ENCODE results near the gene IFTAP. TPM values are rescaled to one million over a fixed set of nuclear protein-coding genes. Genes with fewer than 3 reads are reported as not detected.
"Not testable (repeated sequence)": the region's sequence is repeated elsewhere in the genome, so short reads cannot be mapped to it uniquely, and the experiment has no call there.

Gene IFTAP
- total RNA-seq, 1 experiment from 2014 or later, result 39.3 TPM

GRCh38 chr11:36619502-36619901 is 25.2 kb downstream of the IFTAP start:
- H3K27me3 ChIP-seq, result no peaks in the 10 kb centered on the region
- no peak overlapping the region for H3K4me3 ChIP-seq
- no peaks in the 10 kb centered on the region for H3K9me3 ChIP-seq
- H3K36me3 ChIP-seq, result no peaks in the 10 kb centered on the region
- DNase-seq, result no peak

- no peaks in the 10 kb centered on the region for H3K36me3 ChIP-seq
- H3K4me3 ChIP-seq, result no peak overlapping the region
- H3K27me3 ChIP-seq, result no peaks in the 10 kb centered on the region
- no peaks in the 10 kb centered on the region for H3K9me3 ChIP-seq
- DNase-seq, result no peak
Measured at GRCh38 chr11:36620246-36620645, 25.9 kb downstream of the IFTAP start.

GRCh38 chr11:36622431-36623136 is 28.3 kb downstream of the IFTAP start:
- no peaks in the 10 kb centered on the region for H3K36me3 ChIP-seq
- DNase-seq, result no peak
- no peaks in the 10 kb centered on the region for H3K9me3 ChIP-seq
- no peak overlapping the region for H3K4me3 ChIP-seq
- H3K27me3 ChIP-seq, result no peaks in the 10 kb centered on the region

GRCh38 chr11:36623494-36623893 is 29.2 kb downstream of the IFTAP start:
- Histone ChIP-seq H3K4me3 (no peak overlapping the region), H3K36me3 (no peaks in the 10 kb centered on the region), H3K9me3 (no peaks in the 10 kb centered on the region), H3K27me3 (no peaks in the 10 kb centered on the region)
- no peak for DNase-seq

- Histone ChIP-seq H3K4me3 (no peak overlapping the region), H3K27me3 (no peaks in the 10 kb centered on the region), H3K9me3 (no peaks in the 10 kb centered on the region), H3K36me3 (no peaks in the 10 kb centered on the region)
- DNase-seq, result no peak
Measured at GRCh38 chr11:36627006-36627405, 32.7 kb downstream of the IFTAP start.

GRCh38 chr11:36627471-36627870 is 33.2 kb downstream of the IFTAP start:
- Histone ChIP-seq H3K27me3 (no peaks in the 10 kb centered on the region), H3K36me3 (no peaks in the 10 kb centered on the region), H3K4me3 (no peak overlapping the region), H3K9me3 (no peaks in the 10 kb centered on the region)
- DNase-seq, result no peak

GRCh38 chr11:36628141-36628540 is 33.8 kb downstream of the IFTAP start:
- no peaks in the 10 kb centered on the region for H3K36me3 ChIP-seq
- H3K27me3 ChIP-seq, result no peaks in the 10 kb centered on the region
- H3K9me3 ChIP-seq, result no peaks in the 10 kb centered on the region
- no peak for DNase-seq
- no peak overlapping the region for H3K4me3 ChIP-seq

GRCh38 chr11:36628765-36629244 is 34.5 kb downstream of the IFTAP start:
- no peak for DNase-seq
- Histone ChIP-seq H3K9me3 (no peaks in the 10 kb centered on the region), H3K36me3 (no peaks in the 10 kb centered on the region), H3K4me3 (no peak overlapping the region), H3K27me3 (no peaks in the 10 kb centered on the region)

- no peak for DNase-seq
- H3K4me3 ChIP-seq, result no peak overlapping the region
- H3K9me3 ChIP-seq, result no peaks in the 10 kb centered on the region
- H3K36me3 ChIP-seq, result no peaks in the 10 kb centered on the region
- H3K27me3 ChIP-seq, result no peaks in the 10 kb centered on the region
Measured at GRCh38 chr11:36631774-36632173, 37.5 kb downstream of the IFTAP start.

- Histone ChIP-seq H3K36me3 (no peaks in the 10 kb centered on the region), H3K4me3 (no peak overlapping the region), H3K27me3 (no peaks in the 10 kb centered on the region), H3K9me3 (no peaks in the 10 kb centered on the region)
- DNase-seq, result no peak
Measured at GRCh38 chr11:36635066-36635862, 41.0 kb downstream of the IFTAP start.

GRCh38 chr11:36638556-36638955 is 44.3 kb downstream of the IFTAP start:
- H3K27me3 ChIP-seq, result no peaks in the 10 kb centered on the region
- no peak overlapping the region for H3K4me3 ChIP-seq
- DNase-seq, result no peak
- no peaks in the 10 kb centered on the region; the same call in 1 of the 2 replicates for H3K9me3 ChIP-seq
- H3K36me3 ChIP-seq, result no peaks in the 10 kb centered on the region

GRCh38 chr11:36657610-36658267 is 63.4 kb downstream of the IFTAP start:
- DNase-seq, result no peak
- Histone ChIP-seq H3K27me3 (no peaks in the 10 kb centered on the region), H3K9me3 (peaks cover 4% of the 10 kb centered on the region), H3K4me3 (no peak overlapping the region), H3K36me3 (no peaks in the 10 kb centered on the region)

GRCh38 chr11:36661359-36661758 is 67.1 kb downstream of the IFTAP start:
- DNase-seq, H3K36me3 ChIP-seq, H3K4me3 ChIP-seq, H3K27me3 ChIP-seq, H3K9me3 ChIP-seq: not testable (repeated sequence)

- no peak overlapping the region for H3K4me3 ChIP-seq
- no peak for DNase-seq
- H3K27me3 ChIP-seq, result no peaks in the 10 kb centered on the region
- peaks cover 6% of the 10 kb centered on the region for H3K9me3 ChIP-seq
- H3K36me3 ChIP-seq, result no peaks in the 10 kb centered on the region
Measured at GRCh38 chr11:36672815-36673450, 78.6 kb downstream of the IFTAP start.

GRCh38 chr11:36679547-36679946 is 85.2 kb downstream of the IFTAP start:
- H3K9me3 ChIP-seq, H3K4me3 ChIP-seq, DNase-seq, H3K27me3 ChIP-seq, H3K36me3 ChIP-seq: not testable (repeated sequence)

GRCh38 chr11:36683818-36684217 is 89.5 kb downstream of the IFTAP start:
- Histone ChIP-seq H3K9me3 (no peaks in the 10 kb centered on the region), H3K36me3 (no peaks in the 10 kb centered on the region), H3K4me3 (no peak overlapping the region), H3K27me3 (peaks cover 26% of the 10 kb centered on the region)
- no peak for DNase-seq

Data from MG63 (cell line).